Ovary (tissue), 3 donors: Measurements from ENCODE around the gene KDELR1.

Source experiments
- CTCF ChIP-seq, 3 donors: fragments of 450-650 bp in 2 of 3; fragments of 200-600 bp in 1 of 3; IDR thresholded peaks; one replicate each; pipeline versions ENCODE4 v1.5.1 to v1.8.0; 2016 to 2022; ENCODE audit warnings: antibody characterized with exemption in 3 of 3, mild to moderate bottlenecking in 1 of 3
- EP300 ChIP-seq: sonication (generic); formaldehyde crosslinking; IDR thresholded peaks from one replicate; pipeline ENCODE4 v1.6.1; 2017; ENCODE audit warnings: antibody characterized with exemption
- POLR2A ChIP-seq: fragments of 450-650 bp; IDR thresholded peaks from one replicate; pipeline ENCODE4 v1.6.1; 2017; ENCODE audit warnings: antibody characterized with exemption, mild to moderate bottlenecking, moderate library complexity
- donor health status: DM: no; HTN: no; CAD: no.

GRCh38 chr19:48342414-48342738 lies 49.0 kb downstream of the KDELR1 start:
- TF ChIP-seq CTCF (IDR thresholded peaks at IDR 0.05) (no peak), POLR2A (no peak), EP300 (no peak)
